Peyer's patch (tissue), 4 donors: ENCODE data around the gene KRCC1. TPM values are rescaled to one million over a fixed set of nuclear protein-coding genes. Genes with fewer than 3 reads are reported as not detected.

Experiments used
- DNase-seq, 3 donors: peaks; one replicate each; pipeline ENCODE4 v3.0.0-alpha.2; 2017 to 2019
- H3K27ac ChIP-seq, 4 donors: fragments of 200-600 bp; sonication (generic); one replicate each; pipeline ENCODE4 v1.5.1; 2016 to 2019
- H3K27me3 ChIP-seq, 2 donors: fragments of 200-600 bp; sonication (generic); one replicate each; pipeline ENCODE4 v1.5.1; 2019
- H3K36me3 ChIP-seq, 3 donors: fragments of 200-600 bp; sonication (generic); one replicate each; pipeline ENCODE4 v1.5.1; 2016 to 2019
- H3K4me1 ChIP-seq, 4 donors: fragments of 200-600 bp; sonication (generic); one replicate each; pipeline ENCODE4 v1.5.1; 2016 to 2019
- H3K4me3 ChIP-seq, 4 donors: fragments of 200-600 bp; sonication (generic); 1 replicate in 3 of 4; 2 replicates in 1 of 4; pipeline ENCODE4 v1.5.1; 2016 to 2019; ENCODE audit warnings: mild to moderate bottlenecking in 1 of 4
- H3K9me3 ChIP-seq, 4 donors: fragments of 200-600 bp; sonication (generic); one replicate each; pipeline ENCODE4 v1.5.1; 2016 to 2019; ENCODE audit warnings: mild to moderate bottlenecking in 1 of 4
- POLR2A ChIP-seq, 2 donors: fragments of 450-650 bp; IDR thresholded peaks; one replicate each; pipeline ENCODE4 v1.5.1; 2017; ENCODE audit warnings: antibody characterized with exemption in 2 of 2, mild to moderate bottlenecking in 2 of 2, moderate library complexity in 2 of 2
- total RNA-seq, 4 donors: library from RNA; depleted of rRNA; stranded (reverse); fragments of >200 nt; gene quantifications; one replicate each; pipeline ENCODE4 v1.1.0, GENCODE V29; 2016
- TF ChIP-seq, protein P1 (sequence below), 6 experiments: fragments of 450-650 bp in 4 of 6; fragments of 200-600 bp in 2 of 6; sonication (generic) in 1 of 6; IDR thresholded peaks; one replicate each; pipeline ENCODE4 v1.5.1; 2017 to 2019; ENCODE audit warnings: antibody characterized with exemption in 6 of 6, mild to moderate bottlenecking in 3 of 6, moderate library complexity in 1 of 6

Gene KRCC1
- total RNA-seq, 4 donors from 2014 or later = 18.0 to 40.4 (median 27.3) TPM

DNA sequence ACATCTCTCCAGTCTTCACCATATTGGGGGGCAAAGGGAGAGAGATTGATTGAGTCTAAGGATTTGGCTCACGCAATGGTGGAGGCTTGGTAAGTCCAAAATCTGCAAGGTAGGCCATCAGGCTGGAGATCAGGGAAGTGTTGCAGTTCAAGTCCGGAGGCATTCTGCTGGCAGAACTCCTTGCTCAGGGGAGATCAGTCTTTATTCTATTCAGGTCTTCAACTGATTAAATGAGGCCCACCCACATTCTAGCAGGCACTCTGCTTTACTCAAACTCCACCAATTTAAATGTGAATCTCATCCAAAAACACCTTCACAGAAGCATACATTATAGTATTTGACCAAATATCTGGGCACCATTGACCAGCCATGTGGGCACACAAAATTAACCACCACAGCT, 33.4 kb upstream of the KRCC1 start:
- TF ChIP-seq POLR2A (IDR thresholded peaks at IDR 0.05) = no peak
- TF ChIP-seq, protein P1, sequence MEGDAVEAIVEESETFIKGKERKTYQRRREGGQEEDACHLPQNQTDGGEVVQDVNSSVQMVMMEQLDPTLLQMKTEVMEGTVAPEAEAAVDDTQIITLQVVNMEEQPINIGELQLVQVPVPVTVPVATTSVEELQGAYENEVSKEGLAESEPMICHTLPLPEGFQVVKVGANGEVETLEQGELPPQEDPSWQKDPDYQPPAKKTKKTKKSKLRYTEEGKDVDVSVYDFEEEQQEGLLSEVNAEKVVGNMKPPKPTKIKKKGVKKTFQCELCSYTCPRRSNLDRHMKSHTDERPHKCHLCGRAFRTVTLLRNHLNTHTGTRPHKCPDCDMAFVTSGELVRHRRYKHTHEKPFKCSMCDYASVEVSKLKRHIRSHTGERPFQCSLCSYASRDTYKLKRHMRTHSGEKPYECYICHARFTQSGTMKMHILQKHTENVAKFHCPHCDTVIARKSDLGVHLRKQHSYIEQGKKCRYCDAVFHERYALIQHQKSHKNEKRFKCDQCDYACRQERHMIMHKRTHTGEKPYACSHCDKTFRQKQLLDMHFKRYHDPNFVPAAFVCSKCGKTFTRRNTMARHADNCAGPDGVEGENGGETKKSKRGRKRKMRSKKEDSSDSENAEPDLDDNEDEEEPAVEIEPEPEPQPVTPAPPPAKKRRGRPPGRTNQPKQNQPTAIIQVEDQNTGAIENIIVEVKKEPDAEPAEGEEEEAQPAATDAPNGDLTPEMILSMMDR (IDR thresholded peaks at IDR 0.05) = no peak
- no peaks in the 10 kb centered on the region for H3K9me3 ChIP-seq
- no peak overlapping the region for H3K27ac ChIP-seq
- H3K4me1 ChIP-seq = no peaks in the 10 kb centered on the region
- no peak overlapping the region for H3K4me3 ChIP-seq
- H3K27me3 ChIP-seq = no peaks in the 10 kb centered on the region
- no peak for DNase-seq
- H3K36me3 ChIP-seq = no peaks in the 10 kb centered on the region

DNA sequence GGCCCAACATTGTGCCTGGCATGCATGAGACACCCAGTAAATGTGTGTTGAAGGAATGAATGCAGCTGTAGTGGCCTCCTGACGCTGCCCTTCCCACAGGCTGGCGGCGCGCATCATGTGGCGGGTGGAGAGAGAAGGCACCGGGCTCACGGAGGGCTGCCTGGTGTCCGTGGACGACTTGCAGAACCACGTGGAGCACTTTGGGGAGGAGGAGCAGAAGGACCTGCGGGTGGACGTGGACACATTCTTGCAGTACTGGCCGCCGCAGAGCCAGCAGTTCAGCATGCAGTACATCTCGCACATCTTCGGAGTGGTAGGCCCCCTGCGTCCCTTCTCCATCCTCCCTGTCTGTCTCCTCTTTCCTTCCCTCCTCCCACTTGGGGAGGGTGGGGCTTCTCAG, 32.2 kb upstream of the KRCC1 start:
- H3K36me3 ChIP-seq = no peaks in the 10 kb centered on the region
- TF ChIP-seq, protein P1 (IDR thresholded peaks at IDR 0.05) = no peak
- no peak for TF ChIP-seq POLR2A (IDR thresholded peaks at IDR 0.05)
- no peaks in the 10 kb centered on the region for H3K4me1 ChIP-seq
- DNase-seq = no peak
- no peaks in the 10 kb centered on the region for H3K9me3 ChIP-seq
- no peaks in the 10 kb centered on the region for H3K27me3 ChIP-seq
- no peak overlapping the region for H3K27ac ChIP-seq
- no peak overlapping the region for H3K4me3 ChIP-seq

DNA sequence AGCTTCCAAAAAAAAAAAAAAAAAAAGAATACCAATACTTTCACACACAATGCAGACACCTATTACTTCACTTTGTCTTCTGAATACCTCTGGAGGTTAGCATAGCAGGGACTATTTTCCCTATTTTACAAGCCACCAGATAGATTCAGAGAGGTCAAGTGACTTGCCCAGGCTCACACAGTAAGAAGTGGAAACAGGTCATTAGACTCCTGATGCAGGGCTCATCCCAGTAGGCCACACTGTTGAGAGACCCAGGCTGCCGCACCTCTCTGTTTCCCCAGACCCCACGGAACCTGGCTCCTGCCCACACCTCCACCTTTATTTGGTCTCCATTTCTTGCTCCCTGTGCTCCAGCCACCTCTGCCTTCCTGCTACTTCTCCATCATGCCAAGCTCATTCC, 31.5 kb upstream of the KRCC1 start:
- DNase-seq = no peak

DNA sequence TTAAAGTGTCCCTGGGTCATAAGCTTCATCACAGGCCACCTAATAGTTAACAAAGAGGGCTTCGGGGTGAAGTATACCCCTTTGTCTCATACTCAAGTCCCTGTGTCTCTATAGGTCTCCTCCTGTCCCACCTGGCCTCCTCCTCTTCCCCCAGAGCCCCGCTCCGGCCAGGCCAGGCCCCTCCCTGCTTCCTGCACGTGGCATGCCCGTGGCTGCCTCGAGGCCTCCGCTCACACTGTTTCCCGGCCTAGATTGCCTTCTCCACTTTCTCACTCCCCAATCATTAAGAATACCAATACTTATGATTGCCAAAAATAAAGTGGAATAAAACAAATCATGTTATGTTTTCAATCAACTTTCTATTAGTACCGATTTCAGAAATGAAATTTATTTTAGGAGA, 30.8 kb upstream of the KRCC1 start:
- Histone ChIP-seq H3K4me3 (no peak overlapping the region), H3K9me3 (no peaks in the 10 kb centered on the region), H3K27me3 (no peaks in the 10 kb centered on the region), H3K27ac (no peak overlapping the region), H3K36me3 (no peaks in the 10 kb centered on the region), H3K4me1 (no peaks in the 10 kb centered on the region)
- no peak for DNase-seq
- no peak for TF ChIP-seq POLR2A (IDR thresholded peaks at IDR 0.05)
- TF ChIP-seq, protein P1 (IDR thresholded peaks at IDR 0.05) = no peak

More for the DNA sequence above, 31.5 kb upstream of the KRCC1 start:
- Histone ChIP-seq H3K27me3 (no peaks in the 10 kb centered on the region), H3K9me3 (no peaks in the 10 kb centered on the region), H3K4me3 (no peak overlapping the region), H3K27ac (no peak overlapping the region), H3K4me1 (no peaks in the 10 kb centered on the region), H3K36me3 (no peaks in the 10 kb centered on the region)
- TF ChIP-seq POLR2A (IDR thresholded peaks at IDR 0.05) = no peak
- TF ChIP-seq, protein P1 (IDR thresholded peaks at IDR 0.05) = no peak

DNA sequence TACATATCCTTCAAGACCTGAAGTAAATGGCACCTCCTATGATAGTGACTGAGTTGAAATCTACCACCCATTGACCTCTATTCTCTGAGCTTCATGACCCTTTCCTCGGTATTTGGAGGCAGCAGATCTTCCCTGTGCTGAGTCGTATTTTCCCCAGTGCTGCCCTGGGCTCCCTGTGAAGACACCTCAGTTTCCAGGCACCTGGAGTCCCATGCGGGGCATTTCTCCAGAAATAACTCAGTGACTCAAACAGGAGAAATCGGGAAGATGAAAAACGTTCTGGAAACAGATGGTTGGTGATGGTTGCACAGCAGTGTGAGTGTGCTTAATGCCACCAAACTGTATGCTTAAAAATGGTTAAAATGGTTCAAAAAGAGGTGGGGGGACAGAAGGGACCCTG, 30.0 kb upstream of the KRCC1 start:
- H3K9me3 ChIP-seq = no peaks in the 10 kb centered on the region
- no peaks in the 10 kb centered on the region for H3K36me3 ChIP-seq
- TF ChIP-seq, protein P1 (IDR thresholded peaks at IDR 0.05) = no peak
- no peak for TF ChIP-seq POLR2A (IDR thresholded peaks at IDR 0.05)
- H3K27ac ChIP-seq = no peak overlapping the region
- H3K27me3 ChIP-seq = no peaks in the 10 kb centered on the region
- DNase-seq = no peak
- H3K4me3 ChIP-seq = no peak overlapping the region
- no peaks in the 10 kb centered on the region for H3K4me1 ChIP-seq

DNA sequence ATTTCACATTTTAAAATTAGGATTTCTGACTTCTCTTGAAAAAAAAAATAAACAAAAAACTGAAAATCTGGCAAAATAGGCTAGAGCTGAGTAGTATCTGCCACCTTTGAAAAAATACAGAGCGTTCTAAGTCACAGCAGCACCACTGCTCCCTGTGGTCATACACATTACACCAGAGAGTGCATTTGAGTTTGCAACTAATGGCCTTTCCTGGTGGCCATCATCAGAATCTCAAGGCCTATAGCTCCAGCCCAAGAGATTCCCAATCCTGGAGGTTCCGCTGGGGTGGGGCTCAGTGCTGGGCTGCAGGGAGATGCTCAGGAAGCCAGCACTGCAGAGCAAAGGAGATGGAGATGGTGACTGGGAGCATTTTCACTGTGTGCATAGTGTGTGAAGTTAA, 29.5 kb upstream of the KRCC1 start:
- H3K36me3 ChIP-seq = no peaks in the 10 kb centered on the region
- no peaks in the 10 kb centered on the region for H3K4me1 ChIP-seq
- H3K27me3 ChIP-seq = no peaks in the 10 kb centered on the region
- no peak overlapping the region for H3K27ac ChIP-seq
- no peak for TF ChIP-seq POLR2A (IDR thresholded peaks at IDR 0.05)
- TF ChIP-seq, protein P1 (IDR thresholded peaks at IDR 0.05) = no peak
- H3K9me3 ChIP-seq = no peaks in the 10 kb centered on the region
- no peak for DNase-seq
- H3K4me3 ChIP-seq = no peak overlapping the region
